Measurements from ENCODE around the gene CYP4A22.
"Not testable (repeated sequence)": the region's sequence is repeated elsewhere in the genome, so short reads cannot be mapped to it uniquely, and the experiment has no call there.

The CYP4A22 gene, protein sequence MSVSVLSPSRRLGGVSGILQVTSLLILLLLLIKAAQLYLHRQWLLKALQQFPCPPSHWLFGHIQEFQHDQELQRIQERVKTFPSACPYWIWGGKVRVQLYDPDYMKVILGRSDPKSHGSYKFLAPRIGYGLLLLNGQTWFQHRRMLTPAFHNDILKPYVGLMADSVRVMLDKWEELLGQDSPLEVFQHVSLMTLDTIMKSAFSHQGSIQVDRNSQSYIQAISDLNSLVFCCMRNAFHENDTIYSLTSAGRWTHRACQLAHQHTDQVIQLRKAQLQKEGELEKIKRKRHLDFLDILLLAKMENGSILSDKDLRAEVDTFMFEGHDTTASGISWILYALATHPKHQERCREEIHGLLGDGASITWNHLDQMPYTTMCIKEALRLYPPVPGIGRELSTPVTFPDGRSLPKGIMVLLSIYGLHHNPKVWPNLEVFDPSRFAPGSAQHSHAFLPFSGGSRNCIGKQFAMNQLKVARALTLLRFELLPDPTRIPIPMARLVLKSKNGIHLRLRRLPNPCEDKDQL

DNA sequence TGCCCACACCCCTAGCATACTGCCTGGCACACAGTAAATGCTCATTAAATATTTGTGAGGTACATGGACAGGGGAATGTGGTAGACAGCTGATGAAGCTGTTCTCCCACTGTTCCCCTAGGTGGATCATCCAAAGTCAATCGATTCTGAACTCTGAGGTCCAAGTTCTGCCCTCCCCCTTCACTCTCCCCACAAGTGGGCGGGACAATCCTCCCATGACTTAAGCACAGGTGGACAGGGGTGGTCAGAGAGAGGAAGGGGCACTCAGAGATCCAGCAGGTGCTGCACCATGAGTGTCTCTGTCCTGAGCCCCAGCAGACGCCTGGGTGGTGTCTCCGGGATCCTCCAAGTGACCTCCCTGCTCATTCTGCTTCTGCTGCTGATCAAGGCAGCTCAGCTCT lies at the start of gene CYP4A22:
CYP4A22 (plus strand) TSS at position 244 of the 400 bp plus-strand sequence; CDS start at position 289, 45 bp downstream.
- DNase-seq, result no peak

DNA sequence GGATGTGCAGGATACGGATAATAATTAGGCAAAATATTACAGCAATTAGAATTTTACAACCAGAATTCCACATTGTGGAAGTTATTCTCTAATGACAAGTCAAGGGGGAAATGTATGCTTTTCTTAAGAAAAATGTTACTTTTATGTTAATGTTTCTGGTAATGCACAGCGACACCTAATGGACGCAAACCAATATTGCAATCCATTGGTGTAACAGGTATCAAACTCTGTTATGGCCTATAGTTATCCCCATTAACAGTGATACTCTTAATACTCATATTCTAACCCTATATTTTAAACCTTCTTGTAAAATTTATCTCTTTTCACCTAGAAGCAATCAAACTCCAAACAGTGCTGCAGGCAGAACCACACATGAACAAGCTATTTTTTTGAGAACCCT lies 47.9 kb upstream of the CYP4A22 start:
- DNase-seq, result not testable (repeated sequence)

GRCh38 chr1:47091476-47091875 lies 45.8 kb upstream of the CYP4A22 start:
- DNase-seq, result not testable (repeated sequence)

DNA sequence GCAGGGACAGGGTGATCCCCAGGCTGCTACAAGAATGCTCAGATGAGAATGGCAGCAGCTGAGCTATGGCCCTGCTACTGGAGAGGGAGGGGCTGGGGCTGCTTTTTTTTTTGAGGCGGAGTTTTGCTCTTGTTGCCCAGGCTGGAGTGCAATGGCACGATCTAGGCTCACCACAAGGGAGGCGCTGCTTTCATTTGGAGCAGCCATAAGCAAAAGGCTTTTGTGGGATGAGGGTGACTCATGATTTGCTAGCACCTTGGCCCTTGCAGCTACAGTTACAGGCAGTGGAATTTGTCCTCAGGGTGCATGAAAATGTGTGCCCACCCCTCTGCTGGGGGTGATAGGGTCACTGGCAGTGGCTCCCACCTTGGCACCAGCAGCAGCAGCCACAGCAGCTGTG lies 32.4 kb upstream of the CYP4A22 start:
- DNase-seq, result no peak

DNA sequence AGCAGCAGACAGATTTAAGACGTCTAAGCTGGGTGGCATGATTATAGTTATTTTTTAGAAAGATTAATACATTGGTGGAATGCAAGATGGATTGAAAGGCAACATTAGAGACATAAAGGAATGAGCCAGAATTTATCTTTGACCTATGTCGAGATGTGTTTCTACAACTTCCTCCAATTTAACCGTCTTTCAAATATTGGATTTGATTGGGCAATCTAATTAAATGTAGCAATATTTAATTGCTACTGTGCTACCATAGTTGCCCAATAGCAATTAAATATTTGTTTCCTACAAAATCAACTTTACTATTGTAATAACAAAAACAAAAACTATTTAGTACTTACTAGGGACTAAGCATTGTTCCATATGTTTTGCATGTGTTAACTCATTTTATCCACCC lies 30.4 kb upstream of the CYP4A22 start:
- DNase-seq, result no peak

DNA sequence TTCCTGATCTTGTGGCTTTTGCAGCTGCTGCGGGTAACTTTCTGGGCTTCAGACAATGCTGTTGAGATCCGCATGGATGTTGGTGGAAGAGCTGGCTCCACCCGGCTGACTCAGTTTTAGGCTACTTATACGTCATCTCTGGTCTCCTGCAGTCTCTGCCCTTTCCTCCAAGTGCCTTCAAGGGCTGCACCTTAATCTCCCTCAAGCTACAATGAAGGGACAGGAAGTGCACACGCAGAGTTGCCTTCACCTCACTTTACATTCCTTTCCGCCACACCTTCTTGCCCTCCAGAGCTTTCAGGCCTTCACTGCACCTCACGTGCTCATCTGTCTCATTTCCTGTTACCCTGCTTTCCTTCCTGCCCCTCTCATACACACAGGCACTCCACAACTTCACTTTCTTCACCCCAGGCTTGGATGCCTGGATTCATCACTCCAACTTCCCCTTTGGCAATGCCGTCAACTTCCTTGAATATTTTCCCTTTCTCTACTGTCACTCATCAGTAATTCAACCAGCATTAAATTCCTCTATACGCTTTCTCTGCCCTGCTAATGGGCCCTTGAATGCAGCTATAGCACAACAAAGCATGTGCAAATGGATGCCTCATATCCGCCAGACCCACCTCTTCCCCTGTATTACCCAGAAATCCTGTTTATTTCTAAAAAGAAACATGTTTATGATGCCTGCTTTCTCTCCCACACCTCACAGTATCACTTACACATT lies 29.2 kb upstream of the CYP4A22 start:
- DNase-seq, result not testable (repeated sequence)

GRCh38 chr1:47109482-47109881 lies 27.8 kb upstream of the CYP4A22 start:
- not testable (repeated sequence) for DNase-seq

- no peak for DNase-seq
These were observed 24.1 kb upstream of the CYP4A22 start for GRCh38 chr1:47113178-47113577.

DNA sequence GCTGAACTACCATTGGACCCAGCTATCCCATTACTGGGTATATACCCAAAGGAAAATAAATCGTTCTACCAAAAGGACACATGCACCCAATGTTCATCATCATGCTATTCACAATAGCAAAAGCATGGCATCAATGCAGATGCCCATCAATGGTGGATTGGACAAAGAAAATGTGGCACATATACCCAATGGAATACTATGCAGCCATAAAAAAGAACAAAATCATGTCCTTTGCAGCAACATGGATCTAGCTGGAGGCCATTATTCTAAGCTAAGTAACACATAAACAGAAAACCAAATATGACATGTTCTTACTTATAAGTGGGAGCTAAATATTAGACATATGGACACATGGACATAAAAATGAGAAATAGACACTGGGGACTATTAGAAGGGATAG lies 16.2 kb upstream of the CYP4A22 start:
- DNase-seq, result not testable (repeated sequence)

- not testable (repeated sequence) for DNase-seq
These were observed 12.4 kb upstream of the CYP4A22 start for GRCh38 chr1:47124834-47125233.

DNA sequence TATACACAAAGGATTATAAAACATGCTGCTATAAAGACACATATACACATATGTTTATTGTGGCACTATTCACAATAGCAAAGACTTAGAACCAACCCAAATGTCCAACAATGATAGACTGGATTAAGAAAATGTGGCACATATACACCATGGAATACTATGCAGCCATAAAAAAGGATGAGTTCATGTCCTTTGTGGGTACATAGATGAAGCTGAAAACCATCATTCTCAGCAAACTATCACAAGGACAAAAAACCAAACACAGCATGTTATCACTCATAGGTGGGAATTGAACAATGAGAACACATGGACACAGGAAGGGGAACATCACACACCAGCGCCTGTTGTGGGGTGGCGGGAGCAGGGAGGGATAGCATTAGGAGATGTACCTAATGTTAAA lies 10.2 kb upstream of the CYP4A22 start:
- DNase-seq, result not testable (repeated sequence)

DNA sequence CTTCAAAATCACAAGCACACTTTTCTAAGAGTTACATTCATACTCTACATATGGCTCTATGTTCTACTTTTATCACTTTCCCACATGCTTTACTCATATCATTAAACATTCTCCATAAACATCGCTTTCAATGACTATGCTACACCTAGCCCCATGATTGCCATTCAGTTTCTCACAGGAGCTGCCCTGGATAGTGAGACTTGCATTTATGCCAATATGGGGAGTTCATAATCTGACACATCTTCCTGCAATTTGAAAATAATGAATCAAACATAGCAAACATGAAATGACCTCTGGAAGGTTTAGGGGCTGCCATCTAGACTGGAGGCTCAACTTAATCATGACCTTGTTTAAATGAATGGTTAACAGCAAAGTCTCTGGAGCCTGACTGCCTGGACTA lies 9.0 kb upstream of the CYP4A22 start:
- DNase-seq, result no peak

DNA sequence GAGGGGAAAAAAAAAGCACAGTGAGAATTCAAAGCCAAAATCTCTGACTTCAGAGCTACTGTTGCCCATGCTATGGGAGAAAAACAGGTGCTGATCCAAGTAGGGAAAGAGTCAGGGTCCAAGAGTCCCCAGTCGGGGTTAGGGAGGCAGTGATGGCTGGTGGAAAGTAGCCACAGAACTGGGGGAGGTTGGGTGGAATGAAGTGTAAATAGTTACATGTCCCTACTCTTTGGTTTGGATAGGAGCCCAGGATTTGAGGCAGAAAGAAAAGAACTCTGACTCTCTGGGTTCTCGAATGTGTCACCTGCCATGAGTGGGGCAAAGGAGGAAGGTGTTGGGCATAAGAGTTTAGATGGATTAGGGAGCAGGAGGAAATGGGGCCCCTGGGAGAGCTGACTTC lies 8.4 kb upstream of the CYP4A22 start:
- not testable (repeated sequence) for DNase-seq

GRCh38 chr1:47129489-47130230 lies 7.6 kb upstream of the CYP4A22 start:
- DNase-seq, result not testable (repeated sequence)

GRCh38 chr1:47132665-47133064 lies 4.6 kb upstream of the CYP4A22 start:
- DNase-seq, result not testable (repeated sequence)

DNA sequence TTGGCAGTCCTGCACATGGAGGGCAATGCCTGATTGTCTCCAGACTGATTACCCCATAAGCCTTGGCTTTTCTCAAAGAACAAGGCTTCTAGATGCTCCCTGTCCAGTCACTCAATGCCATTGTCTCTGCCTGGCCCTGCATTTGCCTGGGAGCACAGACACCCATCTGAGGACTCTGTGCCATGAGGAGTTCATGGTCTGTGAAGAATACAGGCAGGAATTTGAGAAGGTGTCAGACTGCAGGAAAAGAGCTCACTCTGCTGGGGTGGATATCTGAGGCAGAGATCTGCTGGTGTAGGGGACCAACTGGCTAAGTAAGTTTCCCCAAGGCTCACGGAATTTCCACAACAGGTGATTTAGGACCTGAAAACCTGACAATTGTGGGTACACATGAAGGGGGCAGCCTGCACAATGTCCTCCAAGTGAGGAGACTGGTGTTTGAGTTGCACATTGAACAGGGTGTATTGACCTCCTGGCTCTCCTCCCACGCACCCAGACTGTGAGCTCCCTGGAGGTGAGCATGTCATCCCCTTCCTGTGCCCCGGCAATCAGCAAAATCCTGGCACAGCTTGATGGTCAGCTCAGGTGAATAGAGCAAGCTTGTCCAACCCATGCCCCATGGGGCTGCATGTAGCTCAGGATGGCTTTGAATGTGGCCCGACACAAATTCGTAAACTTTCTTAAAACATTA lies 829 bp downstream of the CYP4A22 start:
- DNase-seq, result no peak

GRCh38 chr1:47140358-47140757 lies 3.1 kb downstream of the CYP4A22 start:
- DNase-seq, result not testable (repeated sequence)

- not testable (repeated sequence) for DNase-seq
These were observed 6.4 kb downstream of the CYP4A22 start for GRCh38 chr1:47143654-47144053.

GRCh38 chr1:47146495-47146894 lies 9.3 kb downstream of the CYP4A22 start:
- not testable (repeated sequence) for DNase-seq

GRCh38 chr1:47147047-47147785 lies 10.0 kb downstream of the CYP4A22 start:
- no peak for DNase-seq

- not testable (repeated sequence) for DNase-seq
These were observed 11.9 kb downstream of the CYP4A22 start for GRCh38 chr1:47149162-47149561.

Measured in C1 segment of cervical spinal cord (tissue), 14 donors.